ENCODE results near the gene LRMDA. TPM values are rescaled to one million over a fixed set of nuclear protein-coding genes. Genes with fewer than 3 reads are reported as not detected.

The LRMDA gene
- total RNA-seq, 1 experiment from 2014 or later = 1.2 TPM

GRCh38 chr10:75548356-75548755 lies 116.9 kb downstream of the LRMDA start:
- ATAC-seq = no peak
- H4K20me1 ChIP-seq (ENCODE audit: low read length) = no peaks in the 10 kb centered on the region
- intact Hi-C loops (cut with micrococcal nuclease) = no loop called here

GRCh38 chr10:75550191-75550590 lies 118.8 kb downstream of the LRMDA start:
- no peaks in the 10 kb centered on the region for H3K36me3 ChIP-seq (ENCODE audit: low read depth, low read length)
- H3K9ac ChIP-seq (ENCODE audit: low read length) = no peak overlapping the region
- intact Hi-C loops (cut with micrococcal nuclease) = no loop called here
- H3F3A ChIP-seq (ENCODE audit: low read length, unreplicated experiment) = no peaks in the 10 kb centered on the region
- no peaks in the 10 kb centered on the region for H3K27me3 ChIP-seq (ENCODE audit: low read length)
- H3K27ac ChIP-seq (ENCODE audit: low read length) = no peak overlapping the region
- 0 out of 2 replicates have a peak, but pooled peaks cover 12% of the 10 kb centered on the region for H3K9me2 ChIP-seq (replicated peaks; ENCODE audit: low read length)
- peaks cover 13% of the 10 kb centered on the region for H3K9me3 ChIP-seq (ENCODE audit: low read length)
- TF ChIP-seq EZH2phosphoT487 (IDR thresholded peaks at IDR 0.05; ENCODE audit: borderline replicate concordance, low read length) (no peak), EZH2 (IDR thresholded peaks at IDR 0.05; ENCODE audit: low read length, unreplicated experiment) (no peak), CTCF (conservative IDR thresholded peaks at IDR 0.05; ENCODE audit: low read depth, low read length) (no peak)
- H3K79me2 ChIP-seq (ENCODE audit: low read length) = no peaks in the 10 kb centered on the region
- ATAC-seq (no peak), DNase-seq (no peak)
- no peak overlapping the region for H3K4me2 ChIP-seq (ENCODE audit: low read length)
- no peak overlapping the region for H2AFZ ChIP-seq (ENCODE audit: low read length)
- BruUV-seq (replicated peaks) = no TSS peak
- POLR2A ChIA-PET (ENCODE audit: unreplicated experiment) = no interaction called here
- no peak overlapping the region for H3K4me3 ChIP-seq (ENCODE audit: low read length)
- CTCF ChIA-PET = no interaction called here
- peaks cover 10% of the 10 kb centered on the region; the same call in 1 of the 2 replicates for H3K4me1 ChIP-seq (ENCODE audit: insufficient read depth, low read length)
- H4K20me1 ChIP-seq (ENCODE audit: low read length) = no peaks in the 10 kb centered on the region

More at GRCh38 chr10:75548356-75548755, 116.9 kb downstream of the LRMDA start:
- TF ChIP-seq EZH2 (IDR thresholded peaks at IDR 0.05; ENCODE audit: low read length, unreplicated experiment) = no peak
- no peak for TF ChIP-seq EZH2phosphoT487 (IDR thresholded peaks at IDR 0.05; ENCODE audit: borderline replicate concordance, low read length)
- no peak for TF ChIP-seq CTCF (conservative IDR thresholded peaks at IDR 0.05; ENCODE audit: low read depth, low read length)
- CTCF ChIA-PET = no interaction called here
- Histone ChIP-seq H3F3A (ENCODE audit: low read length, unreplicated experiment) (no peaks in the 10 kb centered on the region), H3K9me2 (replicated peaks; ENCODE audit: low read length) (0 out of 2 replicates have a peak, but pooled peaks cover 12% of the 10 kb centered on the region), H3K9ac (ENCODE audit: low read length) (no peak overlapping the region), H3K9me3 (ENCODE audit: low read length) (peaks cover 13% of the 10 kb centered on the region), H3K27ac (ENCODE audit: low read length) (no peak overlapping the region), H3K4me2 (ENCODE audit: low read length) (no peak overlapping the region), H3K36me3 (ENCODE audit: low read depth, low read length) (no peaks in the 10 kb centered on the region), H2AFZ (ENCODE audit: low read length) (no peak overlapping the region), H3K4me1 (ENCODE audit: insufficient read depth, low read length) (peaks cover 10% of the 10 kb centered on the region; the same call in 1 of the 2 replicates), H3K79me2 (ENCODE audit: low read length) (no peaks in the 10 kb centered on the region), H3K4me3 (ENCODE audit: low read length) (no peak overlapping the region), H3K27me3 (ENCODE audit: low read length) (peaks cover 5% of the 10 kb centered on the region; the same call in 1 of the 2 replicates)
- POLR2A ChIA-PET (ENCODE audit: unreplicated experiment) = no interaction called here
- no peak for DNase-seq
- no TSS peak for BruUV-seq (replicated peaks)

GRCh38 chr10:75552171-75552570 lies 120.7 kb downstream of the LRMDA start:
- ATAC-seq = no peak
- H3K9me2 ChIP-seq (replicated peaks; ENCODE audit: low read length) = no peaks in the 10 kb centered on the region
- intact Hi-C loops (cut with micrococcal nuclease) = no loop called here
- no peaks in the 10 kb centered on the region for H3K79me2 ChIP-seq (ENCODE audit: low read length)
- H3K27ac ChIP-seq (ENCODE audit: low read length) = no peak overlapping the region
- CTCF ChIA-PET = no interaction called here
- no peak overlapping the region for H3K9ac ChIP-seq (ENCODE audit: low read length)
- TF ChIP-seq CTCF (conservative IDR thresholded peaks at IDR 0.05; ENCODE audit: low read depth, low read length) = no peak
- TF ChIP-seq EZH2 (IDR thresholded peaks at IDR 0.05; ENCODE audit: low read length, unreplicated experiment) = no peak
- TF ChIP-seq EZH2phosphoT487 (IDR thresholded peaks at IDR 0.05; ENCODE audit: borderline replicate concordance, low read length) = no peak
- H3F3A ChIP-seq (ENCODE audit: low read length, unreplicated experiment) = no peaks in the 10 kb centered on the region
- H3K4me1 ChIP-seq (ENCODE audit: insufficient read depth, low read length) = peaks cover 17% of the 10 kb centered on the region
- POLR2A ChIA-PET (ENCODE audit: unreplicated experiment) = no interaction called here
- no TSS peak for BruUV-seq (replicated peaks)
- no peak for DNase-seq
- H3K27me3 ChIP-seq (ENCODE audit: low read length) = no peaks in the 10 kb centered on the region
- H3K4me3 ChIP-seq (ENCODE audit: low read length) = no peak overlapping the region
- H3K36me3 ChIP-seq (ENCODE audit: low read depth, low read length) = no peaks in the 10 kb centered on the region
- H4K20me1 ChIP-seq (ENCODE audit: low read length) = no peaks in the 10 kb centered on the region
- peaks cover 13% of the 10 kb centered on the region for H3K9me3 ChIP-seq (ENCODE audit: low read length)
- H3K4me2 ChIP-seq (ENCODE audit: low read length) = no peak overlapping the region
- H2AFZ ChIP-seq (ENCODE audit: low read length) = no peak overlapping the region
